Ovary (tissue), 3 donors: ENCODE results near the gene GYS1.

Experiments used
- POLR2A ChIP-seq: fragments of 450-650 bp; IDR thresholded peaks from one replicate; pipeline ENCODE4 v1.6.1; 2017; ENCODE audit warnings: antibody characterized with exemption, mild to moderate bottlenecking, moderate library complexity
- TF ChIP-seq, protein P1 (sequence below), 3 donors: fragments of 450-650 bp in 2 of 3; fragments of 200-600 bp in 1 of 3; IDR thresholded peaks; one replicate each; pipeline versions ENCODE4 v1.5.1 to v1.8.0; 2016 to 2022; ENCODE audit warnings: antibody characterized with exemption in 3 of 3, mild to moderate bottlenecking in 1 of 3
- donor health status: DM: no; HTN: no; CAD: no.

DNA sequence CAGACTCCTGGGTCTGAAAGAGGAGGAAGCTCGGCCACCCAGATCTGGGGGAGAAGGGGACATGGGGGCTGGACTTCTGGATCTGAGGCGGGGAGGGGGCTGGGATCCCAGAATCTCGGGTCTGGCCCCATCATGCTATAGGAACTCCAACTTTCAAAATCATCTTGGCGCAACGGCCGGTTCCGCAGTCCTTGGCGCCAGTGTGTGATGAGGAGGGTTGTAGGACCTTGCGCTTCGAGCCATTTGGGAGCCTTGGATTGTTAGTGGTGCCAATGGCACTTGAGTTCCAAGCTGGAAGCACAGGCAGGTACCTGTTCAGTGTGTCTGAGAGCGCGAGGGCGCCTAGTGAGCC, 902 bp upstream of the GYS1 start:
- TF ChIP-seq, protein P1, sequence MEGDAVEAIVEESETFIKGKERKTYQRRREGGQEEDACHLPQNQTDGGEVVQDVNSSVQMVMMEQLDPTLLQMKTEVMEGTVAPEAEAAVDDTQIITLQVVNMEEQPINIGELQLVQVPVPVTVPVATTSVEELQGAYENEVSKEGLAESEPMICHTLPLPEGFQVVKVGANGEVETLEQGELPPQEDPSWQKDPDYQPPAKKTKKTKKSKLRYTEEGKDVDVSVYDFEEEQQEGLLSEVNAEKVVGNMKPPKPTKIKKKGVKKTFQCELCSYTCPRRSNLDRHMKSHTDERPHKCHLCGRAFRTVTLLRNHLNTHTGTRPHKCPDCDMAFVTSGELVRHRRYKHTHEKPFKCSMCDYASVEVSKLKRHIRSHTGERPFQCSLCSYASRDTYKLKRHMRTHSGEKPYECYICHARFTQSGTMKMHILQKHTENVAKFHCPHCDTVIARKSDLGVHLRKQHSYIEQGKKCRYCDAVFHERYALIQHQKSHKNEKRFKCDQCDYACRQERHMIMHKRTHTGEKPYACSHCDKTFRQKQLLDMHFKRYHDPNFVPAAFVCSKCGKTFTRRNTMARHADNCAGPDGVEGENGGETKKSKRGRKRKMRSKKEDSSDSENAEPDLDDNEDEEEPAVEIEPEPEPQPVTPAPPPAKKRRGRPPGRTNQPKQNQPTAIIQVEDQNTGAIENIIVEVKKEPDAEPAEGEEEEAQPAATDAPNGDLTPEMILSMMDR (IDR thresholded peaks at IDR 0.05): no peak
- TF ChIP-seq POLR2A: no peak
